Measurements from ENCODE around the gene UBE2G2.

The UBE2G2 gene

DNA sequence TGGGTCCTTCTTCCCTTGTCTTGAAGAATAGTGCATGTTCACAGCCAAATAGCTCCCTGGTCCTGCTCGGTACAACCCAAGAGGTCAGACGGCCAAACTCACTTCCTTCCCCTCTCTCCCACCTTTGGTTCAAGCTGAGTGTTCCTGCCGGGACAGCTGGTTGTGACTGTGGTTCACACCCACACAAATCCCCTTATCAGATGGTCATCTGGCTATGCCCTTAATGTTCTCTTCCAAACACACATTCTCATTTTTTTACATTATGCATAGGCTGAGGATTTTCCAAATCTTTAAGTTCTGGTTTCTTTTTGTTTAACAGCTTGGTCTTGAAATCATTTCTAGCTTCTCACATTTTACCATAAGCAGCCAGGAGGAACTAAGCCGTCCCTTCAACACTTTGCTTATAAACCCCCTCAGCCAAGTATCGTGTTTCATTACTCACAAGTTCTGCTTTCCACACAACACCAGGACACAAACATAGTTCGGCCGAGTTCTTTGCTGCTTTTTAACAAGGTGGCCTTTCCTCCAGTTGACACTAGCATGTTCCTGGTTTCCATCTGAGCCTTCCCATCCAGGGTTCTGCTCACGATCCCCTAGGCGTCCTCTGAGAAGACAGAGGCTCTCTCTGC, 70.6 kb downstream of the UBE2G2 start:
- Histone ChIP-seq H3K27me3 (ENCODE audit: control insufficient read depth in 5 of 5, insufficient read depth in 4 of 5, low read length in 5 of 5) (peaks cover 11 to 20% (median 14%) of the 10 kb centered on the region in 5 donors), H3K4me3 (ENCODE audit: low read depth in 1 of 5, low read length in 5 of 5) (no peak overlapping the region), H3K36me3 (ENCODE audit: control insufficient read depth in 5 of 5, insufficient read depth in 5 of 5, low read length in 5 of 5) (no peaks in the 10 kb centered on the region), H3K27ac (ENCODE audit: low read depth, low read length) (no peak overlapping the region), H3K9ac (ENCODE audit: low read length in 5 of 5) (no peak overlapping the region), H3K4me1 (ENCODE audit: control insufficient read depth in 5 of 5, insufficient read depth in 5 of 5, low read length in 5 of 5) (peaks cover 0 to 21% (median 8%) of the 10 kb centered on the region in 5 donors), H3K9me3 (ENCODE audit: control insufficient read depth in 5 of 5, low read length in 5 of 5) (peaks cover 0 to 1% (median 0%) of the 10 kb centered on the region in 5 donors)

DNA sequence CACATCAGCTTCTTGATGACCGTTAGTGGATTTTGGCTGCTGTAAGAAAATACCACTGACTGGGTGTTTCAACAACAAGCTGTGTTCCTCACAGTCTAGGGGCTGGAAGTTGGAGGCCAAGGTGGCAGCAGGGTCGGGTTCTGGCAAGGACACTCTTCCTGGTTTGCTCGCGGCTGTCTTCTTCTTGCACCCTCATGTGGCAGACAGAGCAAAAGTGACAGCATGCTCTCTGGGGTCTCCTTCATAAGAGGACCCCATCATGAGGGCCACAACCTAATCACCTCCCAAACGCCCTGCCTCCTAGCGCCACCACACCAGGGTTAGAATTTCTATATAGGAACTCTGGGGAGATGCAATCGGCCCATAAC, 71.6 kb downstream of the UBE2G2 start:
- no peak overlapping the region for H3K4me3 ChIP-seq (ENCODE audit: low read depth in 1 of 5, low read length in 5 of 5)
- H3K27me3 ChIP-seq (ENCODE audit: control insufficient read depth in 5 of 5, insufficient read depth in 4 of 5, low read length in 5 of 5): peaks cover 12 to 30% (median 19%) of the 10 kb centered on the region in 5 donors
- H3K36me3 ChIP-seq (ENCODE audit: control insufficient read depth in 5 of 5, insufficient read depth in 5 of 5, low read length in 5 of 5): no peaks in the 10 kb centered on the region
- no peaks in the 10 kb centered on the region for H3K9me3 ChIP-seq (ENCODE audit: control insufficient read depth in 5 of 5, low read length in 5 of 5)
- no peak overlapping the region for H3K9ac ChIP-seq (ENCODE audit: low read length in 5 of 5)
- no peak overlapping the region for H3K27ac ChIP-seq (ENCODE audit: low read depth, low read length)
- peaks cover 0 to 21% (median 8%) of the 10 kb centered on the region in 5 donors for H3K4me1 ChIP-seq (ENCODE audit: control insufficient read depth in 5 of 5, insufficient read depth in 5 of 5, low read length in 5 of 5)

DNA sequence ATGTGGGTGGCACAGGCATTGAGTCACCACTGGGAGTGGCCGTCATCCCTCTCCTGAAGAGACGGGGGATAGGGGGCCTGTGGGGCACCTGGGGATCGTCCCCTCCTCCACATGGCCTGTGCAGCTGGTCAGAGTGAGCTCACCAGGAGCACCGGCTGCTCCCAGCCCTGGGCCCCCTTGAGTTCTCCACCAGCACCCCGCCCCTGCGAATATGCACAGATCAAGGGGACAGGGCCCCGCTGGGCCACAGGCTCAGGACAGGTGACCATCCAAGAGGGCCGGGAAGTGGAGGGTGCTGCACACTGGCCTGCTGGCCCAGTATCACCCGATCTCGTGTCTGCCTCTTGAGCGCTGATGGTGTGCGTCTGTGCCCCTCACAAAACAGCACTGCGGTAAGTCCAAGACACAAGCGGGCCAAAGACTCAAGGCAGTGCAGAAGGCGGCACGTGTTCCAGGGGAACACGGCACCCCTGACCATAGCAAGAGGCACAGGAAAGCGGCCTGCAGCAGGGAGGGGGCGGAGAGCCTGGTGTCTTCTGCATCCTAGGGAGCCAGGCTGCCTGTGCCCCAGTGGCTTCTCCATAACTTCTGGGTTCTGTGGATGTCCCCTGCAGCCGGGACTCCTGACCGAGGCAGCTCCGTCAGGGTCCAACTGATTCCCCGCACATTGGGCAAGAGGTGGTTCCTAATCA, 72.1 kb downstream of the UBE2G2 start:
- no peaks in the 10 kb centered on the region for H3K36me3 ChIP-seq (ENCODE audit: control insufficient read depth in 5 of 5, insufficient read depth in 5 of 5, low read length in 5 of 5)
- H3K27me3 ChIP-seq (ENCODE audit: control insufficient read depth in 5 of 5, insufficient read depth in 4 of 5, low read length in 5 of 5): peaks cover 12 to 34% (median 22%) of the 10 kb centered on the region in 5 donors
- H3K4me3 ChIP-seq (ENCODE audit: low read depth in 1 of 5, low read length in 5 of 5): no peak overlapping the region
- peaks cover 0 to 18% (median 8%) of the 10 kb centered on the region in 5 donors for H3K4me1 ChIP-seq (ENCODE audit: control insufficient read depth in 5 of 5, insufficient read depth in 5 of 5, low read length in 5 of 5)
- H3K9ac ChIP-seq (ENCODE audit: low read length in 5 of 5): no peak overlapping the region
- no peak overlapping the region for H3K27ac ChIP-seq (ENCODE audit: low read depth, low read length)
- H3K9me3 ChIP-seq (ENCODE audit: control insufficient read depth in 5 of 5, low read length in 5 of 5): no peaks in the 10 kb centered on the region

DNA sequence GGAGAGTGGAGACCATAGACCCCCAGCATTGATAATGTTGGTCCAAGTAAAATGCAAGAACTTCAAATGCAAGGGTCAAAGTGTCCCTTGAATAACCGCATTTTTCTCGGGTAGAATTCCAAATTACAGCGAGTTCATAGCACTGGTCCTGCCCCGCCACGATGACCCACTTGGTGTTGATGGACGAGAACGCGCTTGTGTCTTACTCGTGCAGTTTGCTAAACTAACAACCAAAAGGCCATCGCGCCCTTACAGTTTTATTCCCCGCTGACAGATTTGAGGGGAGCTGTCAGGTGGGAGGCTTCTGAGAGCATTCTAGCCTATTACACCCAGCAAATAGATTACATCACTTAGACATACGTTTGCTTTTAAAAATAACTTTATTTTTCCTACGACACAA, 72.9 kb downstream of the UBE2G2 start:
- no peaks in the 10 kb centered on the region for H3K9me3 ChIP-seq (ENCODE audit: control insufficient read depth in 5 of 5, low read length in 5 of 5)
- H3K4me1 ChIP-seq (ENCODE audit: control insufficient read depth in 5 of 5, insufficient read depth in 5 of 5, low read length in 5 of 5): peaks cover 0 to 11% (median 3%) of the 10 kb centered on the region in 5 donors
- H3K9ac ChIP-seq (ENCODE audit: low read length in 5 of 5): no peak overlapping the region
- no peak overlapping the region for H3K27ac ChIP-seq (ENCODE audit: low read depth, low read length)
- H3K36me3 ChIP-seq (ENCODE audit: control insufficient read depth in 5 of 5, insufficient read depth in 5 of 5, low read length in 5 of 5): no peaks in the 10 kb centered on the region
- H3K4me3 ChIP-seq (ENCODE audit: low read depth in 1 of 5, low read length in 5 of 5): no peak overlapping the region
- H3K27me3 ChIP-seq (ENCODE audit: control insufficient read depth in 5 of 5, insufficient read depth in 4 of 5, low read length in 5 of 5): peaks cover 19 to 41% (median 28%) of the 10 kb centered on the region in 5 donors

DNA sequence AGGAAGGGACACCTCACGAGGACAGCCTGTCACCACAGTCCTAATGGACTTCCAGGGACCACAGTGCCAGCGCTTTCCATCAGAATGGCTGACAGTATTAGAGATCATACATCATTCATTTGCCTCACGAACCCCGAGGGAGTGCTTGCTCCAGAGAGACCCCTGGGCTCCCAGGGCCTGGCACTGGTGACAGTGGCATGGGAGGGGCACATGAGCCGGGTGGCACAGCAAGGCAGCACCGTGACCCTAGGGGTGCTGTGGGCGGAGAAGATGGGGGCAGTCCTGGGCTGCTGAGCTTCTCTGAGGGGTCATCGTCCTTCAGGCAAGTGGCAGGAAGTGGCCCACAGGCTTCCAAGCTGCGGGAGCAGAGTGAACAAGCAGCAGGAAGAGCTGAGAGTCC, 73.9 kb downstream of the UBE2G2 start:
- Histone ChIP-seq H3K4me3 (ENCODE audit: low read depth in 1 of 5, low read length in 5 of 5) (no peak overlapping the region), H3K9me3 (ENCODE audit: control insufficient read depth in 5 of 5, low read length in 5 of 5) (no peaks in the 10 kb centered on the region), H3K4me1 (ENCODE audit: control insufficient read depth in 5 of 5, insufficient read depth in 5 of 5, low read length in 5 of 5) (peaks cover 0 to 11% (median 8%) of the 10 kb centered on the region in 5 donors), H3K9ac (ENCODE audit: low read length in 5 of 5) (no peak overlapping the region), H3K27me3 (ENCODE audit: control insufficient read depth in 5 of 5, insufficient read depth in 4 of 5, low read length in 5 of 5) (peaks cover 27 to 51% (median 37%) of the 10 kb centered on the region in 5 donors), H3K27ac (ENCODE audit: low read depth, low read length) (no peak overlapping the region), H3K36me3 (ENCODE audit: control insufficient read depth in 5 of 5, insufficient read depth in 5 of 5, low read length in 5 of 5) (no peaks in the 10 kb centered on the region)

DNA sequence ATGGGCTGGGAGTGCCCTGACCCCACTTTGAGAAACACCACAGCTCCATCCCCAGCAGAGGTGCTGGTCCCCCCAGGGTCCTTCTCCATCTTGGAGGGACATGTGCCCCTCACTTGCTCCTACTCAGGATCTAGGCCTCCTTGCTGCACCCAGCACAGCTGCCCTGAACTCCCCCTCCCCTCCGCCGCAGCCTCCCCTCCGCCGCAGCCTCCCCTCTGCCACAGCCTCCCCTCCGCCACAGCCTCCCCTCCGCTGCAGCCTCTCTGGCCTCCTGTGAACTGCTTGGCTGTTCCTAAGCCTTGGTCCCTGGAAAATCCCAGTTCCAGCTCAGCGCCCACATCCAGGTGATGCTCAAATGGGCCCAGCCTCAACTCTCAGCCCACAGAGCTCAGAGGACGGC, 74.3 kb downstream of the UBE2G2 start:
- peaks cover 29 to 54% (median 39%) of the 10 kb centered on the region in 5 donors for H3K27me3 ChIP-seq (ENCODE audit: control insufficient read depth in 5 of 5, insufficient read depth in 4 of 5, low read length in 5 of 5)
- H3K4me1 ChIP-seq (ENCODE audit: control insufficient read depth in 5 of 5, insufficient read depth in 5 of 5, low read length in 5 of 5): peaks cover 0 to 11% (median 8%) of the 10 kb centered on the region in 5 donors
- H3K9ac ChIP-seq (ENCODE audit: low read length in 5 of 5): no peak overlapping the region
- no peak overlapping the region for H3K27ac ChIP-seq (ENCODE audit: low read depth, low read length)
- H3K9me3 ChIP-seq (ENCODE audit: control insufficient read depth in 5 of 5, low read length in 5 of 5): no peaks in the 10 kb centered on the region
- no peak overlapping the region for H3K4me3 ChIP-seq (ENCODE audit: low read depth in 1 of 5, low read length in 5 of 5)
- no peaks in the 10 kb centered on the region for H3K36me3 ChIP-seq (ENCODE audit: control insufficient read depth in 5 of 5, insufficient read depth in 5 of 5, low read length in 5 of 5)

DNA sequence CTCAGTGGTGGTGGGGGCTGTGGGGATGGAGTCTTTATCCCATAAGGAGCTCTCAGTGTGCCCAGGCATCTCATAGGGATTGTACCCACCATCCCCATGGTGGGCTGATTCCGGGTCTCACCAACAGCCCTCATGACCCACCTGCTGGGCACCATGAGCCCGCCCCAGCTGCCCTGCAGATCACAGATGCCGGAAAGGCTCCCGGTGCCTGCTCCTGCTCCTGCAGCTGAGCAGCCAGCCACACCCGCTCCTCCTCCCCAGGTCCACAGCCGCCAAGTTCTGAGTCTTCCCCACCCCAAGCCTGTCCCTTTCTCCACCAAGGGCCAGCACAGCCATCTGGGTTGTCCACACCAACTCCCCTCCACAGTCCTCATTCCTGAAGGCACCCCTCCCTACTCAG, 74.8 kb downstream of the UBE2G2 start:
- H3K4me1 ChIP-seq (ENCODE audit: control insufficient read depth in 5 of 5, insufficient read depth in 5 of 5, low read length in 5 of 5): peaks cover 0 to 11% (median 8%) of the 10 kb centered on the region in 5 donors
- H3K27ac ChIP-seq (ENCODE audit: low read depth, low read length): no peak overlapping the region
- peaks cover 29 to 54% (median 39%) of the 10 kb centered on the region in 5 donors for H3K27me3 ChIP-seq (ENCODE audit: control insufficient read depth in 5 of 5, insufficient read depth in 4 of 5, low read length in 5 of 5)
- no peak overlapping the region for H3K4me3 ChIP-seq (ENCODE audit: low read depth in 1 of 5, low read length in 5 of 5)
- H3K36me3 ChIP-seq (ENCODE audit: control insufficient read depth in 5 of 5, insufficient read depth in 5 of 5, low read length in 5 of 5): no peaks in the 10 kb centered on the region
- no peaks in the 10 kb centered on the region for H3K9me3 ChIP-seq (ENCODE audit: control insufficient read depth in 5 of 5, low read length in 5 of 5)
- no peak overlapping the region for H3K9ac ChIP-seq (ENCODE audit: low read length in 5 of 5)

DNA sequence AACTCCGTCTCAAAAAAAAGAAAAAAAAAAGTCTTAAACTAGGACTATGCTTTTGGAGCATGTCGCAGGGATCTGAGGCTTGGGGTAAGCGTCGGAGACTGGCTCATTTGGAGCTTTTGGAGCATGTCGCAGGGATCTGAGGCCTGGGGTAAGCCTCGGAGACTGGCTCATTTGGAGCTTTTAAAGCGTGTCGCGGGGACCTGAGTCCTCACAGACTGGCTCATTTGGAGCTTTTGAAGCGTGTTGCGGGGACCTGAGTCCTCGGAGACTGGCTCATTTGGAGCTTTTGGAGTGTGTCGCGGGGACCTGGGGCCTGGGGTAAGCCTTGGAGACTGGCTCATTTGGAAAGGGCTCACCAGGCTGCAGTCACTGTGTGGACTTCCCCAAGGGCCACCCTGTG, 76.7 kb downstream of the UBE2G2 start:
- Histone ChIP-seq H3K27ac (ENCODE audit: low read depth, low read length) (no peak overlapping the region), H3K4me1 (ENCODE audit: control insufficient read depth in 5 of 5, insufficient read depth in 5 of 5, low read length in 5 of 5) (peaks cover 0 to 11% (median 8%) of the 10 kb centered on the region in 5 donors), H3K9ac (ENCODE audit: low read length in 5 of 5) (no peak overlapping the region), H3K4me3 (ENCODE audit: low read depth in 1 of 5, low read length in 5 of 5) (no peak overlapping the region), H3K9me3 (ENCODE audit: control insufficient read depth in 5 of 5, low read length in 5 of 5) (no peaks in the 10 kb centered on the region), H3K36me3 (ENCODE audit: control insufficient read depth in 5 of 5, insufficient read depth in 5 of 5, low read length in 5 of 5) (no peaks in the 10 kb centered on the region), H3K27me3 (ENCODE audit: control insufficient read depth in 5 of 5, insufficient read depth in 4 of 5, low read length in 5 of 5) (peaks cover 29 to 57% (median 39%) of the 10 kb centered on the region in 5 donors)

DNA sequence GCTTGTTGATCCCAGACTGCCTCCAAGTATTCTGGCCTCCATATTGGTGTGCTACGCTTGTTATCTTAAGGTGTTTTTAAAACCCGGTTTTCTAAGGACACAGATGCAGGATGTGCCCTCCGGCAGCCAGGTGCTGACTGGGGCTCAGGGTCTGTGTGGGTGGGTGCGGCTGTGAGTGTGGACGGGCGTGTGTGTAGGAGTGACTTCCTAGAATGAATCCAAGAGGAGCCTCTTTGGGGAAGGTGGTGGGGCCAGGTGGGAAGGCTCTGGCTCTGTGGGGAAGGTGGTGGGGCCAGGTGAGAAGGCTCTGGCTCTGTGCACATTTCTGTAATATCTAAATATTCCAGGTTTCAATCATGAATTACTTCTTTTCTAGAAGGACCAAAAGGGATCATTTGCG, 77.4 kb downstream of the UBE2G2 start:
- H3K9ac ChIP-seq (ENCODE audit: low read length in 5 of 5): no peak overlapping the region

More for the DNA sequence above, 77.4 kb downstream of the UBE2G2 start:
- H3K27ac ChIP-seq (ENCODE audit: low read depth, low read length): no peak overlapping the region
- H3K36me3 ChIP-seq (ENCODE audit: control insufficient read depth in 5 of 5, insufficient read depth in 5 of 5, low read length in 5 of 5): no peaks in the 10 kb centered on the region
- H3K9me3 ChIP-seq (ENCODE audit: control insufficient read depth in 5 of 5, low read length in 5 of 5): no peaks in the 10 kb centered on the region
- H3K4me1 ChIP-seq (ENCODE audit: control insufficient read depth in 5 of 5, insufficient read depth in 5 of 5, low read length in 5 of 5): peaks cover 0 to 11% (median 8%) of the 10 kb centered on the region in 5 donors
- peaks cover 29 to 58% (median 37%) of the 10 kb centered on the region in 5 donors for H3K27me3 ChIP-seq (ENCODE audit: control insufficient read depth in 5 of 5, insufficient read depth in 4 of 5, low read length in 5 of 5)
- no peak overlapping the region for H3K4me3 ChIP-seq (ENCODE audit: low read depth in 1 of 5, low read length in 5 of 5)

All from subcutaneous abdominal adipose tissue (tissue), 5 donors.